K562 (cell line): ENCODE data around the gene CEND1. TPM values are rescaled to one million over a fixed set of nuclear protein-coding genes. Genes with fewer than 3 reads are reported as not detected.

Source experiments
- ASH1L ChIP-seq: fragments of 450-650 bp; IDR thresholded peaks from 2 replicates; pipeline ENCODE4 v1.6.1; 2018; ENCODE audit warnings: borderline replicate concordance, mild to moderate bottlenecking, low read depth; ENCODE audit not compliant: partially characterized antibody
- CBX1 ChIP-seq: sonication (generic); IDR thresholded peaks from 2 replicates; pipeline ENCODE4 v1.6.1; 2016; ENCODE audit warnings: antibody characterized with exemption, low read depth, mild to moderate bottlenecking
- FOXJ2 ChIP-seq: fragments of 200-800 bp; sonication (Bioruptor generic); IDR thresholded peaks from 2 replicates; pipeline ENCODE4 v1.6.1; 2016; ENCODE audit warnings: missing genetic modification characterization, missing compliant biosample characterization
- KAT7 ChIP-seq: sonication (generic); formaldehyde crosslinking; IDR thresholded peaks from 2 replicates; pipeline ENCODE4 v1.8.0; 2022; ENCODE audit warnings: missing genetic modification reagents, mild to moderate bottlenecking, borderline replicate concordance
- MYBL2 ChIP-seq, 2 experiments: fragments of 450-650 bp in 1 of 2; sonication (generic) in 1 of 2; formaldehyde crosslinking in 1 of 2; IDR thresholded peaks; 2 replicates each; pipeline versions ENCODE4 v1.6.1 to v1.8.1; 2017 to 2022; ENCODE audit warnings: borderline replicate concordance in 1 of 2, inconsistent platforms in 1 of 2, low read depth in 1 of 2, mild to moderate bottlenecking in 1 of 2, missing genetic modification reagents in 1 of 2, moderate library complexity in 1 of 2
- POLR2B ChIP-seq: fragments of 450-650 bp; IDR thresholded peaks from 2 replicates; pipeline ENCODE4 v1.6.1; 2018; ENCODE audit warnings: low read depth; ENCODE audit not compliant: partially characterized antibody
- RBM14 ChIP-seq: fragments of 200-400 bp; formaldehyde crosslinking; IDR thresholded peaks from 2 replicates; pipeline ENCODE4 v1.6.1; 2018; ENCODE audit warnings: low read depth, mild to moderate bottlenecking, low read length, moderate library complexity, borderline replicate concordance; ENCODE audit not compliant: insufficient read depth
- SMAD3 ChIP-seq: fragments of 450-650 bp; formaldehyde crosslinking; conservative IDR thresholded peaks from 2 replicates; pipeline ENCODE4 v1.4.0; 2020; ENCODE audit warnings: mild to moderate bottlenecking
- SMAD4 ChIP-seq: fragments of 250-450 bp; sonication (Bioruptor Pico); conservative IDR thresholded peaks from 2 replicates; pipeline ENCODE4 v1.8.0; 2021; ENCODE audit warnings: inconsistent platforms, mild to moderate bottlenecking, moderate library complexity
- TAF9B ChIP-seq: fragments of 450-650 bp; IDR thresholded peaks from 2 replicates; pipeline ENCODE4 v1.6.1; 2018; ENCODE audit warnings: mild to moderate bottlenecking; ENCODE audit not compliant: partially characterized antibody
- polyA plus RNA-seq, 8 experiments: library from polyadenylated mRNA; depleted of rRNA in 4 of 8; stranded (reverse) in 5 of 8; unstranded in 3 of 8; fragments of >200 nt; fragmentation: Nextera tagmentation in 2 of 8; fragmentation: Illumina TruSeq in 1 of 8; extraction: Ambion mirVana in 2 of 8; extraction: Trizol in 1 of 8; gene quantifications; 2 replicates each; pipeline versions ENCODE4 v1.2.1 to v1.2.3, GENCODE V29; 2011 to 2014; ENCODE audit warnings: inconsistent platforms in 1 of 8, missing spikeins in 1 of 8
- total RNA-seq, 7 experiments: library from RNA; depleted of rRNA in 6 of 7; stranded (reverse); fragments of >200 nt in 6 of 7; fragmentation: Illumina TruSeq in 2 of 7; extraction: Trizol in 2 of 7; gene quantifications; 2 replicates each; pipeline versions ENCODE4 v1.2.1 to v1.2.3, GENCODE V29; 2011 to 2021; ENCODE audit warnings: low replicate concordance in 1 of 7
- TF ChIP-seq, protein P1 (sequence below), 2 experiments: fragments of 450-650 bp; IDR thresholded peaks; 2 replicates each; pipeline ENCODE4 v1.6.1; 2016; ENCODE audit warnings: mild to moderate bottlenecking in 2 of 2, borderline replicate concordance in 1 of 2, low read depth in 1 of 2, moderate library complexity in 1 of 2
- TF ChIP-seq, protein P2 (sequence below), 2 experiments: fragments of 150-350 bp in 1 of 2; IDR thresholded peaks; 2 replicates each; pipeline ENCODE4 v1.6.1; 2012 to 2016; ENCODE audit warnings: low read depth in 2 of 2, low read length in 2 of 2, mild to moderate bottlenecking in 1 of 2, moderate library complexity in 1 of 2
- TF ChIP-seq, protein P3 (sequence below): fragments of 450-650 bp; IDR thresholded peaks from 2 replicates; pipeline ENCODE4 v1.6.1; 2016; ENCODE audit warnings: missing biosample characterization, missing genetic modification characterization

CEND1 gene
- total and polyA plus RNA-seq, 9 of the 15 experiments (the other 6 are each of a cell fraction or from before 2014, with no cell fraction given) = 0.13 to 0.18 (median 0.16) TPM; not detected in 6

DNA sequence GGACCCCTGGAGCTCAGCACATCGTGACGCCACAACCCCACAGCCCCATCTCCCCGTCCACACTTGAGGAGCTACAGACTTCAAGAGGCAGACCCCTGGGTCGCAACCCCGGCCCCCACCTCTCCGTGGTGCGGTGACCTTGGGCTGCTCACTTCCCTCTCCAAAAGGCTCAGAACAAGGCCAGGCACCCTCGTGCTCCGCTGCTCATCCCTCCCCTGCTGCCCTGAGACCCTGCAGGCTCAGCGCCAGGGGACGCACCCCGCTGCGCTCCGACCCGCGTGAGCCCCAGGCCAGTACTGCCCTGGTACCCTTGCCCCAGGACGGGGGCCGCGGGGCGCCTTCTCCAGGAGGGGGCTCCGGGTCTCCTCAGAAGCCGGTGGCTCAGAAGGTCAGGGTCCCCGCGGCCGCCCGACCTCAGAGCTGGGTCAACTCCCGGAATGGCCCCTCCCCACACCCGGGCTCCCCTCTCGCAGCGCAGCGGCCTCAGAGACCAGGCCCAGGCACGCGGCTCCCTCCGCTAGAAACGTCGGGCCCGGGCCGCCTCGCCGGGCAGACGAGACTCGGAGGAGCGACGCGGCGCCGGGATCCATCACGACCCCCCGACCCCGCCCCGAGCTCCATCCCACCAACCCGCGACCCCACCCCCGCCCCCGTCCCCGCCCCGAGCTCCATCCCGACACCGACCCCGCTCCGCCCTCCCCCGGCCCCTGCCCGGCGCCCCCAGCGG is 13.2 kb downstream of the CEND1 start (continued):
- TF ChIP-seq, protein P1, sequence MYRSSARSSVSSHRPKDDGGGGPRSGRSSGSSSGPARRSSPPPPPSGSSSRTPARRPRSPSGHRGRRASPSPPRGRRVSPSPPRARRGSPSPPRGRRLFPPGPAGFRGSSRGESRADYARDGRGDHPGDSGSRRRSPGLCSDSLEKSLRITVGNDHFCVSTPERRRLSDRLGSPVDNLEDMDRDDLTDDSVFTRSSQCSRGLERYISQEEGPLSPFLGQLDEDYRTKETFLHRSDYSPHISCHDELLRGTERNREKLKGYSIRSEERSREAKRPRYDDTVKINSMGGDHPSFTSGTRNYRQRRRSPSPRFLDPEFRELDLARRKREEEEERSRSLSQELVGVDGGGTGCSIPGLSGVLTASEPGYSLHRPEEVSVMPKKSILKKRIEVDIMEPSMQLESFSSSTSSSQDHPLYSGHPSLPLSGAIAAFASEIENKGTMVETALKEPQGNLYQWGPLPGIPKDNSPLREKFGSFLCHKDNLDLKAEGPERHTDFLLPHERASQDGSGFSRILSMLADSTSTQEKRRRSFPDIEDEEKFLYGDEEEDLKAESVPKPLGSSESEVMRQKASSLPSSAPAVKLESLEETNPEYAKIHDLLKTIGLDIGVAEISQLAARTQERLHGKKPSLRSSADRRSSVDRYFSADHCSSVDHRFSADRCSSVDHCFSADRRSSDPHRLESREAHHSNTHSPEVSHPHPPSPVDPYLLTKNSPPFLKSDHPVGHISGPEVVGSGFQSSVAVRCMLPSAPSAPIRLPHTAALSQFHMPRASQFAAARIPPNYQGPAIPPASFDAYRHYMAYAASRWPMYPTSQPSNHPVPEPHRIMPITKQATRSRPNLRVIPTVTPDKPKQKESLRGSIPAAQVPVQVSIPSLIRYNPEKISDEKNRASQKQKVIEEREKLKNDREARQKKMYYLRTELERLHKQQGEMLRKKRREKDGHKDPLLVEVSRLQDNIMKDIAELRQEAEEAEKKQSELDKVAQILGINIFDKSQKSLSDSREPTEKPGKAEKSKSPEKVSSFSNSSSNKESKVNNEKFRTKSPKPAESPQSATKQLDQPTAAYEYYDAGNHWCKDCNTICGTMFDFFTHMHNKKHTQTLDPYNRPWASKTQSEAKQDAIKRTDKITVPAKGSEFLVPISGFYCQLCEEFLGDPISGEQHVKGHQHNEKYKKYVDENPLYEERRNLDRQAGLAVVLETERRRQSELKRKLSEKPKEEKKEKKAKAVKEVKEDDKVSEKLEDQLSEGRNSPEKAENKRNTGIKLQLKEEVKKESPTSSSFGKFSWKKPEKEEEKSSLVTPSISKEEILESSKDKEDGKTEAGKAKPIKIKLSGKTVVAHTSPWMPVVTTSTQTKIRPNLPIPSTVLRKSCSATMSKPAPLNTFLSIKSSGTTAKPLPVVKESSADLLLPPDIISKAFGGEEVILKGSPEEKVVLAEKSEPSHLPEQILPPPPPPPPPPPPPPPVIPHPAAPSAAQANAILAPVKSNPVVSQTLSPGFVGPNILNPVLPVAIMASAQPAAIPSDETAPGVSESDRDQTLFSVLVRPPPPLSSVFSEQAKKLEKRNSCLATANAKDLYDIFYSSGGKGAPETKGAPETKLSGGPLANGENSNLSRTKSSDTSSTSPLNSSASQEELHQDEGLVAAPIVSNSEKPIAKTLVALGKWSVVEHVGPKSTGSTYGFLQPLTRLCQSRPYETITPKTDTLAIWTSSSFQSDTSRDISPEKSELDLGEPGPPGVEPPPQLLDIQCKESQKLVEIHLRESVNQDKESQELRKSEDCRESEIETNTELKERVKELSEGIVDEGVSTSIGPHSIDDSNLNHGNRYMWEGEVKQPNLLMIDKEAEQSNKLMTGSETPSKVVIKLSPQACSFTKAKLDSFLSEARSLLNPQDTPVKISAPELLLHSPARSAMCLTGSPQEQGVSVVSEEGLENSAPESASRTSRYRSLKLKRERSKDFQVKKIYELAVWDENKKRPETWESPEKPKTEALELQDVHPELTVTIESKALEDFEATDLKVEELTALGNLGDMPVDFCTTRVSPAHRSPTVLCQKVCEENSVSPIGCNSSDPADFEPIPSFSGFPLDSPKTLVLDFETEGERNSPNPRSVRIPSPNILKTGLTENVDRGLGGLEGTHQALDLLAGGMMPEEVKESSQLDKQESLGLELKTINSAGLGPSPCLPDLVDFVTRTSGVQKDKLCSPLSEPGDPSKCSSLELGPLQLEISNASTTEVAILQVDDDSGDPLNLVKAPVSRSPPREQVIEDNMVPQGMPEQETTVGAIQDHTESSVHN (IDR thresholded peaks at IDR 0.05; ENCODE audit: borderline replicate concordance in 1 of 2, low read depth in 1 of 2) = no peak
- TF ChIP-seq TAF9B = no peak
- TF ChIP-seq FOXJ2 = no peak
- TF ChIP-seq SMAD3 (CRISPR knock-in tag) = no peak
- no peak for TF ChIP-seq ASH1L
- no peak for TF ChIP-seq SMAD4 (CRISPR knock-in tag)
- TF ChIP-seq, protein P2, sequence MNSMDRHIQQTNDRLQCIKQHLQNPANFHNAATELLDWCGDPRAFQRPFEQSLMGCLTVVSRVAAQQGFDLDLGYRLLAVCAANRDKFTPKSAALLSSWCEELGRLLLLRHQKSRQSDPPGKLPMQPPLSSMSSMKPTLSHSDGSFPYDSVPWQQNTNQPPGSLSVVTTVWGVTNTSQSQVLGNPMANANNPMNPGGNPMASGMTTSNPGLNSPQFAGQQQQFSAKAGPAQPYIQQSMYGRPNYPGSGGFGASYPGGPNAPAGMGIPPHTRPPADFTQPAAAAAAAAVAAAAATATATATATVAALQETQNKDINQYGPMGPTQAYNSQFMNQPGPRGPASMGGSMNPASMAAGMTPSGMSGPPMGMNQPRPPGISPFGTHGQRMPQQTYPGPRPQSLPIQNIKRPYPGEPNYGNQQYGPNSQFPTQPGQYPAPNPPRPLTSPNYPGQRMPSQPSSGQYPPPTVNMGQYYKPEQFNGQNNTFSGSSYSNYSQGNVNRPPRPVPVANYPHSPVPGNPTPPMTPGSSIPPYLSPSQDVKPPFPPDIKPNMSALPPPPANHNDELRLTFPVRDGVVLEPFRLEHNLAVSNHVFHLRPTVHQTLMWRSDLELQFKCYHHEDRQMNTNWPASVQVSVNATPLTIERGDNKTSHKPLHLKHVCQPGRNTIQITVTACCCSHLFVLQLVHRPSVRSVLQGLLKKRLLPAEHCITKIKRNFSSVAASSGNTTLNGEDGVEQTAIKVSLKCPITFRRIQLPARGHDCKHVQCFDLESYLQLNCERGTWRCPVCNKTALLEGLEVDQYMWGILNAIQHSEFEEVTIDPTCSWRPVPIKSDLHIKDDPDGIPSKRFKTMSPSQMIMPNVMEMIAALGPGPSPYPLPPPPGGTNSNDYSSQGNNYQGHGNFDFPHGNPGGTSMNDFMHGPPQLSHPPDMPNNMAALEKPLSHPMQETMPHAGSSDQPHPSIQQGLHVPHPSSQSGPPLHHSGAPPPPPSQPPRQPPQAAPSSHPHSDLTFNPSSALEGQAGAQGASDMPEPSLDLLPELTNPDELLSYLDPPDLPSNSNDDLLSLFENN (IDR thresholded peaks at IDR 0.05; ENCODE audit: low read depth in 2 of 2, low read length in 2 of 2) = no peak
- TF ChIP-seq CBX1 = no peak
- no peak for TF ChIP-seq RBM14
- no peak for TF ChIP-seq POLR2B
- no peak for TF ChIP-seq KAT7 (CRISPR knock-in tag)
- TF ChIP-seq, protein P3, sequence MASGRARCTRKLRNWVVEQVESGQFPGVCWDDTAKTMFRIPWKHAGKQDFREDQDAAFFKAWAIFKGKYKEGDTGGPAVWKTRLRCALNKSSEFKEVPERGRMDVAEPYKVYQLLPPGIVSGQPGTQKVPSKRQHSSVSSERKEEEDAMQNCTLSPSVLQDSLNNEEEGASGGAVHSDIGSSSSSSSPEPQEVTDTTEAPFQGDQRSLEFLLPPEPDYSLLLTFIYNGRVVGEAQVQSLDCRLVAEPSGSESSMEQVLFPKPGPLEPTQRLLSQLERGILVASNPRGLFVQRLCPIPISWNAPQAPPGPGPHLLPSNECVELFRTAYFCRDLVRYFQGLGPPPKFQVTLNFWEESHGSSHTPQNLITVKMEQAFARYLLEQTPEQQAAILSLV = no peak
- TF ChIP-seq MYBL2 (IDR thresholded peaks at IDR 0.05; ENCODE audit: low read depth) = no peak
- no peak for TF ChIP-seq MYBL2 (CRISPR knock-in tag; IDR thresholded peaks at IDR 0.05; ENCODE audit: borderline replicate concordance)
